Measurements from ENCODE around the gene LCN2.
A peak's percentile ranks its signal among the peaks of the same experiment; 100 is the strongest.

LCN2 gene

DNA sequence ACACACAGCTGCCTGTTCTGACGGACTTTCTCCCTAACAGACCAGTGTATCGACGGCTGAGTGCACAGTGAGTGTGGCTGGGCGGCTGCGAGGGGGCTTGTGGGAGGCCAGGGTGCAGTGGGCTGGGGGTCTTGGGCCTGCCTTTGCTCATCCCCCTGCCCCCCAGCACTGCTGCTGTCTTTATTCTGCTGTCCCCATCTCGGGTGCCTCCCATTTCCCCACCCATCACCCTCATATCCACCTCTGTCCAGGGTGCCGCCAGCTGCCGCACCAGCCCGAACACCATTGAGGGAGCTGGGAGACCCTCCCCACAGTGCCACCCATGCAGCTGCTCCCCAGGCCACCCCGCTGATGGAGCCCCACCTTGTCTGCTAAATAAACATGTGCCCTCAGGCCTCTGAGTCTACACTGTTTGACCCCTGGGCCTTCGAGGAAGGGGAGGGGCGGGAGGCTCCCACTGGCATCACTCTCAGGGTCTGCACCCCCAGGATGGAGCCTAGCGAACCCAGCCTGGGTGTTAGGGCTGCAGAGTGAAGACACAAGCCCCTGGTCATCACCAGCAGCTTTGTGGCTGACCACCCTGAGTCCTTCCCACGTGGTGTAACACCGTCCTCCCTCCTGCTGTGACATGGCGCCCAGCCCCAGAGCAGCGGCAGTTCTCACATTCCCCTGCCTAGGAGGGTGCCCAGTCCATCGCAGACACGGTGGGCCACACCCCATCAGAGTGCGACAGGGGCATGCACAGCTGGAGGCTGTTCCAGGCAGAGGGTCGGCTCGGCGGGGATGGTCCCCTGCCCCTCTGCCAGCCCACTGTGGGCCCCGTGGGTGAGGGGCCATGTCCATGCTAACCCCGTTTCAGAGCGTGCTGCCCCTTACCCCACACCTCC lies 4.0 kb downstream of the LCN2 start:
- H3K4me3 ChIP-seq (ENCODE audit: low read depth, low read length): no peak overlapping the region
- no peak for TF ChIP-seq CTCF (IDR thresholded peaks at IDR 0.05; ENCODE audit: borderline replicate concordance, insufficient read depth, low read depth, low read length)

GRCh38 chr9:128153947-128154695 lies 4.9 kb downstream of the LCN2 start:
- H3K4me3 ChIP-seq (ENCODE audit: low read depth, low read length): no peak overlapping the region
- no peak for TF ChIP-seq CTCF (IDR thresholded peaks at IDR 0.05; ENCODE audit: borderline replicate concordance, insufficient read depth, low read depth, low read length)

GRCh38 chr9:128155736-128156500 lies 6.7 kb downstream of the LCN2 start:
- no peak overlapping the region for H3K4me3 ChIP-seq (ENCODE audit: low read depth, low read length)
- no peak for TF ChIP-seq CTCF (IDR thresholded peaks at IDR 0.05; ENCODE audit: borderline replicate concordance, insufficient read depth, low read depth, low read length)

DNA sequence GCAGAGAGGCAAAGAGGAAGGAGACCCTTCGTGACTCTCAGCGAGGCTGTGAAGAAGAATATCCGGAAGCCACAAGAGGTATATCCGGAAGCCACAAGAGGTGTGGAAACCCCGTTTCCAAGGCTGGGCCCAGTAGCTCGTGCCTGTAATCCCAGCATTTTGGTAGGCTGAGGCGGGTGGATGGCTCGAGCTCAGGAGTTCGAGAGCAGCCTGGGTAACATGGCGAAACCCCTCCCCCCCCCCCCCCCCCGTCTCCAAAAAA lies 10.2 kb downstream of the LCN2 start:
- no peak for TF ChIP-seq CTCF (IDR thresholded peaks at IDR 0.05; ENCODE audit: borderline replicate concordance, insufficient read depth, low read depth, low read length)
- H3K4me3 ChIP-seq (ENCODE audit: low read depth, low read length): peak overlapping the region; percentile 52

DNA sequence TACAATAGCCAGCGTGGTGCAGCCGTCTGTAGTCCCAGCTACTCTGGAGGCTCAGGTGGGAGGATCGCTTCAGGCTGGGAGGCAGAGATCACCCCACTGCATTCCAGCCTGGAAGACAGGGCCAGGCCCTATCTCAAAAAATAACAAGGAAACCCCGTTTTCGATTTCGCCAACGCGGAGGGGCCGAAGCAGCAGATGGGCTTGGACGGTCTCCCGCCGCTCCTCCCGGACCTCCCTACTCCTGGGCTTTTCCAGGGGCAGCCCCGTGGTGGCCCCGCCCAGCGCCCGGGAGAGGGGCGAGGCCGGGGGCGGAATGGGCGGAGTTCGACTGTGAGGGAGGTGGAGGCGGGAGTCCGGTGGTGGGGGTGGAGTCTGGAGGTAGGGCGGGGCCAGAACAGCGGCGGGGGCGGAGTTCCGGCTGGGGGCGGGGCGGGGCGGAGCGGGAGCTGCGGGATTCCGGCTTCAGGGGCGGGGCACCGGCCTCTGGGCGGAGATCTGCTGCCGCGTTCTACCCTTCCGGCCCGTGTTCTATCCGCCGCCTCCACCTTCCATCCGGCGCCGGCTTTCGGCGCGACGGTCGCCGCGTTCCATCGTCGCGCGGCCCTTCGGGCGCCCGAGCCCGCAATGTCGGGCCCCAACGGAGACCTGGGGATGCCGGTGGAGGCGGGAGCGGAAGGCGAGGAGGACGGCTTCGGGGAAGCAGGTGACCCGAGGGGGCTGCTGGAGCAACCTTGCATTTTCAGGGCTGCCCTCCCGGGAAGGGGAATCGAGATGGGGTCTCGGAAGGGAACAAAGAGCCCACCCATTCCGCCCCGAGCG lies 10.7 kb downstream of the LCN2 start, which contains the start of gene BBLN:
TSS of gene BBLN (plus strand) at position 482 of the 819 bp plus-strand sequence. CDS start at position 625, 143 bp downstream.
- no peak for TF ChIP-seq CTCF (IDR thresholded peaks at IDR 0.05; ENCODE audit: borderline replicate concordance, insufficient read depth, low read depth, low read length)
- H3K4me3 ChIP-seq (ENCODE audit: low read depth, low read length): peak within 1 kb of the TSS; percentile 81

DNA sequence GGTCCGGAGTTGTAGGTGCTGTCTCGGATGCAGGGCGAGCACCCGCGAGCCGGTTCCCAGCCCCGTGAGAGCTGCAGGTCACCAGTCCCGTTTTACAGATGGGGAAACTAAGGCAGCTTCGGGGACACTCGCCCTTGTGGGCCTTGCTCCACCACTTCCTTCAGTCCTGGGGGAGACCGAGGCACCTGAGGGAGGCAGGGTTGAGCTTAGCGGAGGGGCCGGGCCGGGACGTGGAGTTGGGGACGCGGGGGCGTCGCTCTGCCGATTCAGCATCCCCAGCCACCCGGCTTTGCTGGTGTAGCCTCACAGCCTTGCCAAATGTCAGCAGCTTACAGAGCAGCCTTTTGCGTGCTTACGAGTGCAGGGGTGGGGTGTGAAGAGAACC lies 11.3 kb downstream of the LCN2 start:
- H3K4me3 ChIP-seq (ENCODE audit: low read depth, low read length): peak overlapping the region; percentile 81
- TF ChIP-seq CTCF (IDR thresholded peaks at IDR 0.05; ENCODE audit: borderline replicate concordance, insufficient read depth, low read depth, low read length): no peak
